ENCODE data around the gene AK9.

AK9 gene

DNA sequence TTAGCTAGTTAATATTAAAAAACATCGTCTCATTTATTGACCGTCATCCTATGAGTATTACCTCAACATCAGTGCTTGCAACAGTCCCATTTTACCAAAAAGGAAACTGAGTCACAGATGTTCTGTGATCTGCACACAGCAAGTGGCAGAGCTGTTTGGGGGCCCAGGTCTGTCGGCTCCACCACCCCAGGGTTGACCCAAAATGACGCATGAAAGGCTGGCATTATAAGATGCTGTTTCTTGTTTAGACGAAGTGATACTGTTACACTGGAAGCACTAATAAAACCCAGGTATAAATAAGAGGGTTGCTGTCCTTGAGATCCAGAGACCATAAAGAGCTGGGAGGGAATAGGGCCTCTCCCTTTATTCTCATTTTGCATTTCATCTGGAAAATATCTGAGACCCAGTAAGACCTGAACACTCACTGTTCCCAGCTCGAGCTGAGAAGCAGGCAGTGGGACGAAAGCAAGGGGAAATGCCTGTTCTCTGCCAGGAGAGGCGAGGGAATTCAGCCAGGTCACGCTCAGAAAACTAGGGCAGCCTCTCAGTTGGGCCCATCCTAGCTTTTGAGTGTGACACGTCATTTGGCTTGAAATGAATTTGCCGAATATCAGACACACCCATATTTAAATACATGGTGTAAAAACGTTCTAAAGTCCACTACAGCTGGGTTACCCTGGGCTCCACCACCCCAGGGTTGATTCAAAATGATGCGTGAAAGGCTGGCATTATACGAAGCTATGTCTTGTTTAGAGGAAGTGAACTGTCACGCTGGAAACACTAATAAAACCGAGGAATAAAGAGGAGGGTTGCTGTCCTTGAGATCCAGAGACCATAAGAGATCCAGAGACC lies 234.1 kb downstream of the AK9 start:
- no peak for DNase-seq (ENCODE audit: low read depth)

DNA sequence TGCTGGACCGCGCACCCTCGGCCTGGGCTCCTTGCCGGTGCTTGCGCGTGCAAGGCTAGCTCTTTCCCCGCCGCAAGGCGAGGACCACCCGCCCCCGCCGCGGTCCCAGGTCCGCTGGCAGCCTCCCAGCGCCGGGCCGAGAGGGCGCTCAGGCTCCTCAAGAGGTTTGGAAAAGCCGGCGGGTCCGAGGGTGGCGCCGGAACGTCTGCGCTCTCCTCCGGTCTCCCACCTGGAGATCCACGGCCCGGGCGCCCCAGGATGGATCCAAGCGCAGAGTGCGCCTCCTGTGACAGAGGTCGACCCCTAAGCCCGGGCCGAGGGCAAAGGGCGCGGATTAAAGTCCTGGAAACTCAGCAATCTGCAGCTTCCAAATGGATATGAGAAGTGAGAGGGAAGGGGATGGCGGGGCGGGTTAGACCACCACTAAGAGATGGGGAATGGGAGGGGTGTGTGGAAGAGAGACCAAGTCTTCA lies 234.9 kb downstream of the AK9 start:
- no peak for DNase-seq (ENCODE audit: low read depth)

DNA sequence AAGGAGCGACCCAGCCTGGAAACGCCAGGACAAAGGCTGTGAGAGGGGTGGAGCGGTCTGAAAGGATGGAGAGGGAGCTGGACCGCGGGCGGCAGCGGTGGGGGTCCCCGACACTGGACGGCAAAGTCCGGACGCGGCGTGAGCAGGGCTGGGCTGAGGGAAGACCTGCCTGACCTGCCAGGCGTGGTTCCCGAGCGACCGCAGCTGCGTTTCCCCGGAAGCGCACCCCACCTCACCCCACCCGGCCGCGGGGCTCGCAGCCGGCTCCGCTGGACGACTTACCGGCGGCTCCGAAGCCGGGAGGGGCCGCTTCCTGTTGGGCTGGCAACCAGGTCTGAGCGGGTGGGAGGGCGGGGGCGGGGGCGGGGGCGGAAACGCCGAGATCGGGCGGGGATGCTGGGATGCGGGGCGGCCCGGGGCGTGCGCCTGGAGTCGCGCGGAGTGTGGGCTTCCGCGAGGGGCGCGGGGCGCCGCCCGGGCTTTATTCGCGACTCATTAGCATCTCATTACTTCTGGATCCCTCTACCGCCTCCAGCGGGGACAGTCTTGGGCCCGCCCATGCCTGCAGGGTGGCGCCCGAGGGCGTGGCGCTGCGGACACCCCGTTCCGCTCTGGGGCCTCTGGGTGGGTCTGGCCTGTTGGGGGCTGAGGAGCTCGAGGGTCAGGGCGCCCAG lies 235.4 kb downstream of the AK9 start, which contains the start of gene MICAL1:
Gene MICAL1, minus strand, starts transcription at position 336 of the 674 bp plus-strand sequence. CDS start 1,576 bp downstream, outside the sequence.
- DNase-seq (ENCODE audit: low read depth): peak; percentile 37

DNA sequence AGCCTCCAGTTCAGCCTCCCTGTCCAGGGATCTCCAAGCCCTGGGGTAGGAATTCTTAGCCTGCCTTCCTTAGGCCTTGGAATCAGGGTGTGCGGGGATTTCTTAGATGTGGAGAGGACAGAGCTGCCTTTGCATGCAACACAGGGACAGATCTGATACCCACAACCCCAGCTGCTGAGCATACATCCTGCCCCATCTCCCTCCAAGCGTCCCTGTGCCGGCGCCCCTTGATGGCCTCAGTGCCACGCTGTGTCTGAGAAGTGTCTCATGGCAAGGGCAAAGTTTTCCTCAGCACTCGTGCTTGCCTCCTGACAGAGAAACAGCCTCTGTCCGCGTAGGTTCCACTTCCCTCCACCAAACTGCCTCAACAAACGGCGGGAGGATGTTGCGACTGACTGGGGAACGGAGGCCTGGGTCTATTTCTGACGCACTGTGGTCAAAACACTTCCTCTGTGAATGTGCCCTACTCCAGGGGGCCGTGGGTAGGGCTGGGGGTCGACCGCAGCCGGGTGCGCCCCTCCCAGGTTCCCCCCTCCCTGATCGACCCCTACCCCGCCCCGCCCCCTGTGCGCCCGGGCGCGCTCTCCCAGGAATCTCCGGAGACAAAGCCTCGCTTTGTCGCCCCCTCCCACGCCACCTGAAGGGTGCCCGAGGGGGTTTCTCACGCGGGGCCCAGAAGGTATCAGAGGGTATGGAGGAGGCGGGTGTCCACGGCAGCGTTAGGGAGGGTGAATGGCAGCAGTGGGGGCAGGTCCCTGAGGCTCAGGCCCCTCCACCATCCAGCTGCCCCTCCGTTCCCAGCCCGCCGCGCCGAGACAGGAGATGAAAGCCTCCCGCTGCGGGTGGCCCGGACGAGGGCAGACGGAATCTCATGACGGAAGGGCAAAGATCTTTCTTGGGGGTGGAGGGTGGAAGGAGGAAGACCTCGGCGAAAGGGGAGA lies 236.2 kb downstream of the AK9 start:
- no peak for DNase-seq (ENCODE audit: low read depth)

DNA sequence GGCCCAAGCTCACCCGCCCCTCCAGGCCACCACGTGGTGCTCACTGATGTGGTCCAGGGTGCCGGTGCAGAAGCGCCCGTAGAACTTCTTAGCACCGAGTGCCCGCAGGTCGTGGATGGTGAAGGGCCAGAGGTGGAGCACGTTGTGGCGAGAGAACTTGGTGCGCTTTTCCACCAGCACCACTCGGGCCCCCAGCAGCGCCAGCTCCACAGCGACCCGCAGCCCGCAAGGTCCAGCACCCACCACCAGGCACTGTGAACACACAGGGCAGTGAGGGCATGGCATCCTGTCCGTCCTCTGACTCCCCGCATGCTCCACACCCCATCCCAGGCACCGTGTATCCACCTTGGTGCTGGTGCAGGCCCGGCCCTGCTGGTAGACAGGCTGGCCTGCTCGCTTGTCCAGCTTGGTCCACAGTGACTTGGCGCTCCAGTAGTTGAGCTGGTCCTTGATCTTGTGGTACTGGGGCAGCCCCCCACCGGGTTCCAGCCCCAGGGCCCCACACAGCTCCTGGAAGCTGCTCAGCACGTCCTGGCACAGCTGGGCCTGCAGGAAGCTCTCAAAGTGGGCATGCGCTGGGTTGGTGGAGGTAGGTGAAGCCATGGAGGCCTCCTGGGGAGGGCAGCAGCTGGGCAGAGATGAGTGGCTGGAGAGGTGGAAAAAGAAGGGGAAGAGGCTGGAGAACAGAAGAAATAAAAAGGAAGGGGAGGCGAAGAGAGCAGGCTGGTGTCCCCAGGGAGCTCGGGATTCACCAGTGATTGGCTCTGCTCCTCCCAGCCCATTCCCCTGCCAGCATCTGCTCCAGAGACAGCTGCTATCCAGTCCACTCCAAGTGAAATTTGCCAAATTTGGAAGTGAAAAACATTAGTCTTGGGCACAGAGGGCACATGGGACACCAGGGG lies 237.2 kb downstream of the AK9 start:
- DNase-seq (ENCODE audit: low read depth): no peak

DNA sequence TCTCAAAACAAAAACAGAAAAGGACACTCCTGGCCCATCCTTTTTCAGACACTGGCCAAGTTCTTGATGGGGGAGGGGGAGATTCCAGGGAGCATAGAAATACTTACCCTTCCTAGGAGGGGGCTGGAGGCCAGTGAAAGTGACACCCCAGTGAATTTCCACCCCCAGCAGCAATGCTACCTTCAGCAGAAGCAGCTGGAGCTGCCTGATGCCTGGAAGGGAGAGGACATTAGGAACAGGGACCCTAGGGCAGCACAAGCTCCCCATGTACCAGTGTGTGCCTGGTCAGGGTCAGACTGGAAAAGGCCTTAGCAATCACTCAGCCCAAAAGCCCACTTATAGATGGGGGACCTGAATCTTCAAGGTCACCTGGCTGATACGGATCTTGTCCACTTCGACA lies 237.8 kb downstream of the AK9 start:
- no peak for DNase-seq (ENCODE audit: low read depth)

DNA sequence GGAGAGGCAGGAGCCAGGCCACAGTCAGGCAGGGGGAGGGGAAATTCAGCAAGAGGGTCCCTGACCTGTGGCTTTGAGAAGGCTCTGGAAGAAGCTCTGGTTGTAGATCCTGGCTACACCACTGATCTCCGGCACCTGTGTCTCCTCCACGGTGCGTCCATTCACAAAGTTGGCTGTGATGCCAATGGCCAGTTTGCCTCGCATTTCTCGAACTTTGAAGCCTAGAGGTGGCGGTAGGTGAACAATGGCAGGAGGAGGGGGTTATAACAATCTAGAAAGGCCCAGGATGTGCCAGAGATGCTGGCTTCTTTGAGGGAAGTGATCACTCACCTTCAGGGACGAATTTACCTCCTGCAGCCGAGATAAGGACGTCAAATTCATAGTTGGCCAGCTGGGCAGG lies 238.8 kb downstream of the AK9 start:
- no peak for DNase-seq (ENCODE audit: low read depth)

DNA sequence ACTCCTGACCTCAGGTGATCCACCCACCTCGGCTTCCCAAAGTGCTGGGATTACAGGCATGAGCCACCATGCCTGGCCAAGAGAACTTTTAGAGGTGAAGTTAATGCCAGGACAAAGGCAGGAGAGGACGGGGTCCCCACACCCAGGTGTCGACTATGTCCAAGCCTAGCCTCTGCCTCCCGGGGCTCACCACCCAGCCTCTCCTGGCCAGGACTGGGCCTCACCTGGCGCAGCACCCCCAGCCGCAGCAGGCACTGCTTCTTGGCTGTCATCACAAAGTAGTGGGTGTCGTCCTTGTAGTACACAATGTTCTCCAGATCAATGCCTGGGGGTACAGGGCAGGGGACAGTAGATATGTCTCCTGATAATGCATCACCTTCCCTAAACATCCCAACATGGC lies 239.6 kb downstream of the AK9 start:
- DNase-seq (ENCODE audit: low read depth): no peak

DNA sequence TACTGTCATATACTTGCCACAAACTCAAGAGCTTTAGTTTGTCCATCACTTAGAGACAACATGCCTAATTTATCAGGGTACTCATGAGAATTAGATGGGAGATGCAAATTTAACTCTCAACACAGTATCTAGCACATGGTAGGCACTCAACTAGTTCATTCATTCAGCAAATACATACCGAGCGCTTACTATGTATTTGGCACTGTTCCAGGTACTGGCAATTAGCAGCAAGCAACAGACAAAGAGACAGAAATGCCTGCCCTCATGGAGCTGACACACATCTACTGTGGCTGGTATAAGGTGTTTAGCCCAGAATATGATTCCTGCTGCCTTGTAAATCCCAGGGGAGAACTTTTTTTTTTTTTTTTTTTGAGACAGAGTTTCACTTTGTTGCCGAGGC lies 240.2 kb downstream of the AK9 start:
- DNase-seq (ENCODE audit: low read depth): no peak

DNA sequence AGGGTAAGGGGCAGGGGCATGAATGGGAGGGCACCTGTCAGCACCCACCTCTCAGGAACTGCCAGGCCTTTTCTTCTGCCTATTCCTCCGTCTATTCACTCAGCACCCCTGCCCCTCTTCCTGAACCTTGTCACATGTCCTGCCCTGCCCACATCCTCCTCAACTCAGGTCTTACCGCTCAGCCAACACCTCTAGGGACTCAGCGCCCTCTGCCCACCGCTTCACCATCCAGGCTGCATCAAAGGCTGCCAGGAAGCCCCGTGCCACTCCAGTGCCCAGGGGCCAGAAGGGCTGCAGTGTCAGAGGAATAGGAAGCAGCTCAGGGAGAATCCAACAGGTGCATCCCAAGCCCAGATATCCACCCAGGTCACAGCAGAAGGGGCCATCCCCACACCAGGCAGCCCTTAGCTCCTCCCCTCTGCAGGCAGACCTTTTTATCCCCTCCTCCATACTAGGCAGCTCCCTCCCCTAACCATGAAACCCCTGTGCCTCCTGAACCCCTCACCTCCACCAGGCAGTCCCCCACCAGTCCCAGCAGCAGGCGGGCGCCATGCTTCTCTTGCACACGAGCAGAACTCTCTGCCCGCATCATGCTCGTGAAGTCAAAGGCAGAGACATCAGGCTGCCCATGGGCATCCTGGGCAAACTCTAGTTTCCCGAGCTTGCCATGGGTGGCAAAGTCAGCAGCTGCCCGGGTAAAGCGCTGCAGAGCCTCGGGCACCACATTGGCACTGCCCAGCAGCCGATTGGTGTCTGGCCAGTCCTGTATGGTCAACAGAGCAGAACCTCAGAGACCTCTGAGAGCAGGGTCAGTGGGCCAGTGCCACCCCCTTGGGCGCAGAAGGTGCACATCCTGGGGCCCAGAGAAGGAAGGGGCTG lies 241.0 kb downstream of the AK9 start:
- no peak for DNase-seq (ENCODE audit: low read depth)

DNA sequence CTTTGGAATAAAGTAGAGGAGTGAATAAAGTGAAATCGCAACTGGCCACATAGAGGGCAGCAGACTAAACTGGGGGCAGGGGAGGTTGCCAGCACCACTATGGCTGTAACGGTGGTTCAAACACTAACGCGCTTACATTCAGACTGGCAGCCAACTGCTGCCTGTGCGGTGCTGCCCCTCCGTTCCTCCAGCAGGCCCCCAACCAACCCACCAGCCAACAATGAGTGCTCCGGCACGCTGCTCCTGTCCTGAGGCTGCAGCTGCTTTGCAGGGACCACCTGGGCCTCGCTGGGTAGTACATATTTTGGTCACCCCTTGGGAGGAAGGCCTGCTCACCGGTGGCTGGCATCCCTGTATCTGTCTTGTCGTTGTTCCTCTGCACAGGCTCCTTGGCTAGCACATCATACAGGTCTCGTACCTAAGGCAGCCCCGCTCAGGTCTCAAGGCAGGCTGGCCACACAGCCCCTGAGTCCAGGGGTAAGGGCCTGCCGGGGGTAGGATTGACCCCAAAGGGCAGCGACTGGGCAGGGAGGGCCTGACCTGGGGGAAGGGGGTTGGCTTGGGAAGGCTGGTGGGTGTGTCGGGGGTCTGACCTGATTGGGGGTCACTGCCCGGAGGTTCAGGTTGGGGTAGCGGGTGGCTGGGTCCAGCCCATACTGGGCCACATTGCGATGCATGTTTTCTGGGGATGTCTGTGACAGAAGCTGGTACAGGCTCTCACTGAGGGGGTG lies 241.8 kb downstream of the AK9 start:
- no peak for DNase-seq (ENCODE audit: low read depth)

DNA sequence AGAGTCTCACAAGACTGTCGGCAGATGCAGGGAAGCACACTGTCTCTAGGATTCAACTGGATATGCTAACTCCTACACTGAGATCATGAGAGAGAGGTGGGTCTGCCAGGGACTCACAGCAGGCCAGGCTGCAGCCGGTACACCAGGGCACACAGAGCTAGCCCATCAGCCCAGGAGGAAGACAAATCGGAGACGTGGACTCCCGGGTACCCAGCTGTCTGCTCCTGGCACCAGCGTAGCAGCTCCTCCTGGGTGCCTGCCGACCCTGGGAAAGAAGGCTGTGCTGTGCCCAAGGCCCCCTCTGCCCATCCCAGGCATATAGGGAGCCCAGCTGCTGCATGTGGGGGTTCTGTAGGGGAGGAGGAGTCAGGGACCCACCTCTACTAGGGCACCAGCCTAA lies 242.4 kb downstream of the AK9 start:
- no peak for DNase-seq (ENCODE audit: low read depth)

DNA sequence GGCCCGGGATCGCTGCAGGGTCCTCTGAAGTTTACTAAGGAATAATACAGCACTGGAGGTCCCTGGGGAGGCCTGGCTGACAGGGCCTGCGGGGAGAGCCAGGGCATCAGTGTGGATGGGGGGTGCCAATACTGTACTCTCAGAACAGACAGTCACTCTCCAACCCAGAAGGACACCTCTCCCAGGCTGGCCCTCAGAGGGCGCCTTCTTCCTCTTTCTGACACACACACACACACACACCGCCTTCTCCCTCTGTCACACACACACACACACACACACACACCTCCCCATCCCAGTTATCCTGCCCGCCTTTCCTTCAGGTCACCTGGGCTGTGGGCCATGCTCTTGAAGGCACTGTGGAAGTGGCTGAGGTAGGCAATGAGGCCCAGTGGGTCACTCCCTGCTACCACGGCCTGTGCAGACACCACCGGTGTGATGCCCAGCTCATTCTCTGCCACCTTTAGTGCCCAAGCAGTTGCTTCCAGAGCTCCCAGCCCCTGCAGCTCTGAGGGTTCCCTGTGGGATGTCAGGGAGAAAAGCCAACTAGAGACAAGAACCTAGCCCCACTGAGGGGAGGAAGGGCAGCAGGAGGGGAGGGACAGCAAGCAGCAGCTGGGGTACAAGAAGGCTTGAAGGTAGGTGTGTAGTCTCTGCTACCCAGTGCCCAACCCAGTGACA lies 243.0 kb downstream of the AK9 start:
- no peak for DNase-seq (ENCODE audit: low read depth)

DNA sequence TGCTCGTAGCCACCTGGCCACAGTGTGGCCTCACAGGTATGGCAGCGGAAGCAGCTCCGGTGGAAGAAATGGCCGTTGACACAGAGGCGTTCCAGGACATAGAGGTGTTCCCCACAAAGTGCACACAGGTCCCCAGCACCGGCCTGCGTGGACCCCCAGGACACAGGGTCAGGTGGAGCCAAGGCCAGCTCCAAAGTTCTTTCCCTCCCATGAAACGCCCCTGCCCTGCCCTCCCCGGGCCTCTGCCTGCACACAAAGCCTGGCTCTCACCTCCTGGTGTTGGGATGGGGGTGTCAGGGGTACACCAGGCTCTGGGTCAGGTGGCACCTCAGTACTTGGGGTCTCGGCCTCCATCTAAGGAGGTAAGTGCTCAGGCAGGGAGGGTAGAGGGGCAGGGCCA lies 243.9 kb downstream of the AK9 start:
- no peak for DNase-seq (ENCODE audit: low read depth)

DNA sequence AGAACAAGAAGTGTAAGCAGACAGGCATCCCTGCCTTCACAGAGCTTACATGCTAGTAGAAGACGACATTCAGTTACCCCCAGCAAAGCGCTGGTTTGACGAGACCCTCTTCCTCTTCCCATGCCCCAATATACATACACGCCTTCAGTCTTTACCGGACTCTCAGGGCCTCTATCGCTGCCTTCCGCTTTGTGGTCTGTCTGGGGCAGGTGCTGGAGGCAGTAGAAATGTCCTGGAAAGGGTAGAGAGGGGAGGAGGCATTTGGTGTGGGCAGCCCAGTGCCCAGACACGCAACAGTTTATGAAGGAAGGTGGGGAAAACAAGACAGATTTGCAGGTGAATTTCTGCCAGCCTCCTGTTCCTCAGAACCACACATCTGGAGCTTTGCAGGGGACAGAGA lies 244.5 kb downstream of the AK9 start:
- DNase-seq (ENCODE audit: low read depth): no peak

DNA sequence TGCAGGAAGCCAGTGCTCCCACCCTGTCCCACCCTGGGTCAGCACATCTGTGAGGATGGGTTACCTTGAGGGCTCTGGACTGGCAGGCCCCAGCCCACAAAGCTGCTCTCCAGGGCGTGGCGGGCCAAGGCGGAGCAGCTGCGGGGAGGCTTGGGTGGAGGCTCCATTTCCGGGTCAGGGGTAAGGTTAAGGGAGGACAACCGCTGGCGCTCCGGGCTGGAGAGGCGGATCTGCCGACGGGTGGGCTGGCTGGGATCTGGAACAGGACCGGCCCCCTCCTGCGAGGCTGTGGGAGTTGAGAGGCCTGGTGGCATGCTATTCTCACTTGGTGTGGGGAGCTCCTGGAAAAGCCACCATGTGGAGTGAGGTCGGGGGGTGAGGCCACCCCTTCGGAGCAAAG lies 244.9 kb downstream of the AK9 start:
- no peak for DNase-seq (ENCODE audit: low read depth)

DNA sequence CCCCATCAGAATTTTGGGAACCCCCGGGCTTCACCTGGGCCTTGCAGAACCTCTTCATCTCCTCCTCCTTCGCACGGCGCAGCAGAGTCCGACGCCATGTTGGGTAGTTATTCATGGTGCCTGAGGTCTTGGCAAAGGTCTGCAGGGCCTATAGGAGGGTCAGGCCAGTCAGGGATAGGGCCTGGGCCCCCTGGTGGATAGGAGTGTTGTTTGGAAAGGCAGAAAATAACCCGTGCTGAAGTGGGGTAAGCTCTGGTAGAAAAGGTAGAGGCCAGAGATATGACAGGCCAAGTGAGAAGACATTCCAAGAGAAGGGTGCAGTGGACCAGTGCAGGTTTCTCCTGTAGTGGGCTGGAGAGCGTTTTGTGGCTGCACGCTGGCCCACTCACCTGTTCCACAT lies 245.6 kb downstream of the AK9 start:
- no peak for DNase-seq (ENCODE audit: low read depth)

DNA sequence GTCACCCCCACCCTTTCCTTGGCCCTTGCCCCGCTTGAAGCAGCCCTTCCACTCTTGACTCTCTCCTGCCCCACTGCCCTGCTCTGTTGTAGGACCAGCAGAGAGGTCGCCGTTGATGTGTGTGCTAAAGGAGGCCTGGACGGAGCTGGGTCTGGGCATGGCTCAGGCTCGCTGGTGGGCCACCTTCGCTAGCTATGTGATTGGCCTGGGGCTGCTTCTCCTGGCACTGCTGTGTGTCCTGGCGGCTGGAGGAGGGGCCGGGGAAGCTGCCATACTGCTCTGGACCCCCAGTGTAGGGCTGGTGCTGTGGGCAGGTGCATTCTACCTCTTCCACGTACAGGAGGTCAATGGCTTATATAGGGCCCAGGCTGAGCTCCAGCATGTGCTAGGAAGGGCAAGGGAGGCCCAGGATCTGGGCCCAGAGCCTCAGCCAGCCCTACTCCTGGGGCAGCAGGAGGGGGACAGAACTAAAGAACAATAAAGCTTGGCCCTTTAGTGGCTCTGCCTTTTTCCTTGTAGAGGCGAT lies 247.5 kb downstream of the AK9 start:
- DNase-seq (ENCODE audit: low read depth): no peak
